NCI-H2227 (cell line): ENCODE results near the gene SLC39A11.
A peak's percentile ranks its signal among the peaks of the same experiment; 100 is the strongest.

Experiments
- DNase-seq: peaks from one replicate; lab custom pipeline; 2025; ENCODE audit not compliant: unreplicated experiment; lab: John Stamatoyannopoulos, UW

Gene SLC39A11

GRCh38 chr17:72667096-72668063, 425.1 kb downstream of the SLC39A11 start:
- no peak for DNase-seq

- DNase-seq, result peak; percentile 34
Measured at GRCh38 chr17:72665852-72666851, 426.3 kb downstream of the SLC39A11 start.

GRCh38 chr17:72662827-72663190, 429.7 kb downstream of the SLC39A11 start:
- no peak for DNase-seq

- no peak for DNase-seq
Measured at GRCh38 chr17:72661945-72662826, 430.3 kb downstream of the SLC39A11 start.

- no peak for DNase-seq
Measured at GRCh38 chr17:72661116-72661944, 431.2 kb downstream of the SLC39A11 start.

GRCh38 chr17:72660274-72661115, 432.0 kb downstream of the SLC39A11 start:
- DNase-seq, result no peak

- no peak for DNase-seq
Measured at GRCh38 chr17:72659811-72660210, 432.7 kb downstream of the SLC39A11 start.

GRCh38 chr17:72658675-72659074, 433.8 kb downstream of the SLC39A11 start:
- DNase-seq, result no peak

GRCh38 chr17:72657467-72658317, 434.8 kb downstream of the SLC39A11 start:
- DNase-seq, result no peak

GRCh38 chr17:72656130-72656763, 436.2 kb downstream of the SLC39A11 start:
- DNase-seq, result no peak

- DNase-seq, result no peak
Measured at GRCh38 chr17:72654706-72655105, 437.8 kb downstream of the SLC39A11 start.

GRCh38 chr17:72651988-72652387, 440.5 kb downstream of the SLC39A11 start:
- DNase-seq, result no peak

- no peak for DNase-seq
Measured at GRCh38 chr17:72648702-72649101, 443.8 kb downstream of the SLC39A11 start.

- DNase-seq, result no peak
Measured at GRCh38 chr17:72646176-72646575, 446.3 kb downstream of the SLC39A11 start.

- DNase-seq, result no peak
Measured at GRCh38 chr17:72644492-72644891, 448.0 kb downstream of the SLC39A11 start.

GRCh38 chr17:72643575-72644216, 448.8 kb downstream of the SLC39A11 start:
- no peak for DNase-seq

GRCh38 chr17:72642720-72643119, 449.8 kb downstream of the SLC39A11 start:
- DNase-seq, result no peak
